ENCODE measurements around the gene CRACDL.

Gene CRACDL

GRCh38 chr2:98935777-98936352 is at the start of gene CRACDL:
CRACDL (minus strand) TSS chr2:98936225; CDS start chr2:98846800, 89,425 bp downstream.
- no peak for DNase-seq

- DNase-seq, result no peak
Measured at GRCh38 chr2:98975611-98976010, 39.6 kb upstream of the CRACDL start.

GRCh38 chr2:98972582-98973167 is 36.6 kb upstream of the CRACDL start:
- DNase-seq, result no peak

GRCh38 chr2:98959810-98960507 is 23.9 kb upstream of the CRACDL start:
- no peak for DNase-seq

- DNase-seq, result no peak
Measured at GRCh38 chr2:98952966-98953365, 16.9 kb upstream of the CRACDL start.

- no peak for DNase-seq
Measured at GRCh38 chr2:98948956-98949739, 13.1 kb upstream of the CRACDL start.

- DNase-seq, result no peak
Measured at GRCh38 chr2:98947554-98947953, 11.5 kb upstream of the CRACDL start.

GRCh38 chr2:98946855-98947254 is 10.8 kb upstream of the CRACDL start:
- DNase-seq, result no peak

GRCh38 chr2:98944775-98945174 is 8.8 kb upstream of the CRACDL start:
- DNase-seq, result no peak

- DNase-seq, result no peak
Measured at GRCh38 chr2:98940102-98940501, 4.1 kb upstream of the CRACDL start.

GRCh38 chr2:98937906-98938305 is 1.9 kb upstream of the CRACDL start:
- no peak for DNase-seq

GRCh38 chr2:98936353-98937351 is 627 bp upstream of the CRACDL start:
- no peak for DNase-seq

GRCh38 chr2:98935111-98935770 is 784 bp downstream of the CRACDL start:
- DNase-seq, result no peak

GRCh38 chr2:98932778-98933343 is 3.2 kb downstream of the CRACDL start:
- no peak for DNase-seq

GRCh38 chr2:98932164-98932563 is 3.9 kb downstream of the CRACDL start:
- DNase-seq, result no peak

- DNase-seq, result no peak
Measured at GRCh38 chr2:98931596-98931995, 4.4 kb downstream of the CRACDL start.

GRCh38 chr2:98929920-98930319 is 6.1 kb downstream of the CRACDL start:
- no peak for DNase-seq

- DNase-seq, result no peak
Measured at GRCh38 chr2:98928242-98928641, 7.8 kb downstream of the CRACDL start.

GRCh38 chr2:98927027-98927426 is 9.0 kb downstream of the CRACDL start:
- no peak for DNase-seq

- no peak for DNase-seq
Measured at GRCh38 chr2:98926601-98927000, 9.4 kb downstream of the CRACDL start.

GRCh38 chr2:98924910-98925309 is 11.1 kb downstream of the CRACDL start:
- no peak for DNase-seq
